GM18519 (cell line): ENCODE data around the gene C15orf61.

Experiments used
- ATAC-seq: cut with Tn5 transposase; IDR thresholded peaks from one replicate; pipeline ENCODE4 v1.9.1; 2021; ENCODE audit warnings: mild to moderate bottlenecking, moderate library complexity; ENCODE audit not compliant: unreplicated experiment, low FRiP score

Gene C15orf61

GRCh38 chr15:67579164-67579563, 58.2 kb downstream of the C15orf61 start:
- no peak for ATAC-seq
